SK-N-MC (cell line): ENCODE data around the gene SIGLEC7.
"Not testable (repeated sequence)": the region's sequence is repeated elsewhere in the genome, so short reads cannot be mapped to it uniquely, and the experiment has no call there.

Experiments
- DNase-seq: peaks from one replicate; pipeline ENCODE4 v3.0.0-alpha.2; 2011; ENCODE audit warnings: low read depth, low spot score
- H3K27ac ChIP-seq: fragments of 200-600 bp; sonication (generic); 2 replicates; pipeline ENCODE4 v1.5.1; 2016; ENCODE audit warnings: mixed run types
- H3K36me3 ChIP-seq: fragments of 200-600 bp; sonication (generic); 2 replicates; pipeline ENCODE4 v1.6.1; 2017; ENCODE audit warnings: antibody characterized with exemption, low read length, mixed read lengths; ENCODE audit not compliant: insufficient read depth
- H3K4me3 ChIP-seq: fragments of 200-600 bp; sonication (generic); 2 replicates; pipeline ENCODE4 v1.5.1; 2016
- H3K9ac ChIP-seq: fragments of 200-600 bp; sonication (generic); 2 replicates; pipeline ENCODE4 v1.8.0; 2017; ENCODE audit warnings: mixed run types, mixed read lengths; ENCODE audit not compliant: insufficient read length
- H3K9me3 ChIP-seq: fragments of 200-600 bp; sonication (generic); 2 replicates; pipeline ENCODE4 v1.6.1; 2017; ENCODE audit warnings: low read depth, mild to moderate bottlenecking, antibody characterized with exemption, low read length, moderate library complexity, mixed read lengths
- EZH2 ChIP-seq: fragments of 200-600 bp; sonication (generic); IDR thresholded peaks from one replicate; pipeline ENCODE4 v1.6.1; 2017; ENCODE audit warnings: antibody characterized with exemption
- FOXP2 ChIP-seq: optimal IDR thresholded peaks from 2 replicates; pipeline ENCODE3; 2011; ENCODE audit warnings: mild to moderate bottlenecking, moderate library complexity; ENCODE audit not compliant: insufficient read depth; ENCODE audit errors: extremely low read length, control extremely low read depth
- POLR2AphosphoS5 ChIP-seq: IDR thresholded peaks from 2 replicates; pipeline ENCODE4 v1.6.1; 2012; ENCODE audit warnings: mild to moderate bottlenecking, low read depth, low read length, borderline replicate concordance

Gene SIGLEC7

GRCh38 chr19:51161266-51161665 is 19.2 kb downstream of the SIGLEC7 start:
- Histone ChIP-seq H3K27ac (no peak overlapping the region), H3K9ac (no peak overlapping the region), H3K9me3 (no peaks in the 10 kb centered on the region), H3K4me3 (no peak overlapping the region), H3K36me3 (no peaks in the 10 kb centered on the region)
- no peak for DNase-seq
- TF ChIP-seq POLR2AphosphoS5 (no peak), EZH2 (no peak), FOXP2 (no peak)

- Histone ChIP-seq H3K27ac (no peak overlapping the region), H3K9me3 (no peaks in the 10 kb centered on the region), H3K4me3 (no peak overlapping the region), H3K9ac (no peak overlapping the region), H3K36me3 (no peaks in the 10 kb centered on the region)
- no peak for DNase-seq
- no peak for TF ChIP-seq POLR2AphosphoS5
- no peak for TF ChIP-seq EZH2
- TF ChIP-seq FOXP2: no peak
Observed at GRCh38 chr19:51161867-51162496, 19.9 kb downstream of the SIGLEC7 start.

- H3K36me3 ChIP-seq: no peaks in the 10 kb centered on the region
- no peak for DNase-seq
- H3K27ac ChIP-seq: no peak overlapping the region
- TF ChIP-seq EZH2 (no peak), FOXP2 (no peak), POLR2AphosphoS5 (no peak)
- H3K4me3 ChIP-seq: no peak overlapping the region
- H3K9me3 ChIP-seq: no peaks in the 10 kb centered on the region
- H3K9ac ChIP-seq: no peak overlapping the region
Observed at GRCh38 chr19:51163257-51163656, 21.2 kb downstream of the SIGLEC7 start.

GRCh38 chr19:51164215-51164614 is 22.1 kb downstream of the SIGLEC7 start:
- no peaks in the 10 kb centered on the region for H3K36me3 ChIP-seq
- H3K27ac ChIP-seq: no peak overlapping the region
- TF ChIP-seq FOXP2 (no peak), POLR2AphosphoS5 (no peak), EZH2 (no peak)
- H3K9me3 ChIP-seq: no peaks in the 10 kb centered on the region
- H3K9ac ChIP-seq: no peak overlapping the region
- H3K4me3 ChIP-seq: no peak overlapping the region
- DNase-seq: no peak

GRCh38 chr19:51166846-51167490 is 24.9 kb downstream of the SIGLEC7 start:
- DNase-seq: no peak

GRCh38 chr19:51168564-51169282 is 26.6 kb downstream of the SIGLEC7 start:
- TF ChIP-seq POLR2AphosphoS5 (no peak), EZH2 (no peak), FOXP2 (no peak)

More at GRCh38 chr19:51166846-51167490, 24.9 kb downstream of the SIGLEC7 start:
- no peak overlapping the region for H3K27ac ChIP-seq
- H3K4me3 ChIP-seq: no peak overlapping the region
- H3K9ac ChIP-seq: no peak overlapping the region
- no peak for TF ChIP-seq POLR2AphosphoS5
- no peak for TF ChIP-seq FOXP2
- TF ChIP-seq EZH2: no peak
- no peaks in the 10 kb centered on the region for H3K36me3 ChIP-seq
- H3K9me3 ChIP-seq: no peaks in the 10 kb centered on the region

GRCh38 chr19:51169283-51169918 is 27.3 kb downstream of the SIGLEC7 start:
- H3K36me3 ChIP-seq, H3K4me3 ChIP-seq, H3K27ac ChIP-seq, H3K9me3 ChIP-seq, H3K9ac ChIP-seq, DNase-seq: not testable (repeated sequence)

More at GRCh38 chr19:51168564-51169282, 26.6 kb downstream of the SIGLEC7 start:
- DNase-seq: no peak
- no peak overlapping the region for H3K27ac ChIP-seq
- no peaks in the 10 kb centered on the region for H3K9me3 ChIP-seq
- H3K36me3 ChIP-seq: no peaks in the 10 kb centered on the region
- no peak overlapping the region for H3K9ac ChIP-seq
- no peak overlapping the region for H3K4me3 ChIP-seq

GRCh38 chr19:51172223-51172622 is 30.1 kb downstream of the SIGLEC7 start:
- Histone ChIP-seq H3K9ac (no peak overlapping the region), H3K9me3 (no peaks in the 10 kb centered on the region), H3K36me3 (no peaks in the 10 kb centered on the region), H3K4me3 (no peak overlapping the region), H3K27ac (no peak overlapping the region)
- DNase-seq: no peak
- TF ChIP-seq FOXP2 (no peak), EZH2 (no peak), POLR2AphosphoS5 (no peak)
